Psoas muscle (tissue), 8 donors: ENCODE measurements around the gene TEX29. TPM values are rescaled to one million over a fixed set of nuclear protein-coding genes. Genes with fewer than 3 reads are reported as not detected.

Experiments used
- ATAC-seq, 4 donors: fragments of 200-7000 bp; cut with Tn5 transposase; one replicate each; pipeline ENCODE4 v1.9.1; 2020; ENCODE audit warnings: moderate library complexity in 3 of 4, mild to moderate bottlenecking in 2 of 4
- DNase-seq, 2 donors: peaks; one replicate each; pipeline ENCODE4 v3.0.0-alpha.2; 2020
- H3K27ac ChIP-seq: fragments of 200-600 bp; one replicate; pipeline ENCODE4 v1.8.0; 2022
- H3K27me3 ChIP-seq, 3 donors: fragments of 200-600 bp in 1 of 3; one replicate each; pipeline versions ENCODE4 v1.6.1 to v1.8.0; 2013 to 2022; ENCODE audit warnings: low read length in 2 of 3, mild to moderate bottlenecking in 2 of 3, moderate library complexity in 1 of 3; ENCODE audit not compliant: insufficient read depth in 3 of 3
- H3K36me3 ChIP-seq, 2 donors: fragments of 200-600 bp in 1 of 2; one replicate each; pipeline versions ENCODE4 v1.6.1 to v1.8.0; 2013 to 2022; ENCODE audit warnings: low read depth in 1 of 2, mild to moderate bottlenecking in 1 of 2, moderate library complexity in 1 of 2; ENCODE audit not compliant: insufficient read depth in 1 of 2
- H3K4me1 ChIP-seq: fragments of 200-600 bp; one replicate; pipeline ENCODE4 v1.8.0; 2022
- H3K4me3 ChIP-seq: fragments of 200-600 bp; one replicate; pipeline ENCODE4 v1.8.0; 2022; ENCODE audit warnings: mild to moderate bottlenecking
- H3K9me3 ChIP-seq: fragments of 200-600 bp; one replicate; pipeline ENCODE4 v1.8.0; 2022
- CTCF ChIP-seq: fragments of 200-600 bp; IDR thresholded peaks from one replicate; pipeline ENCODE4 v1.8.0; 2022; ENCODE audit warnings: antibody characterized with exemption
- WGBS, 3 donors: extraction: QIAGEN DNeasy Blood & Tissue Kit; methylation state at CpG; one replicate each; pipeline versions ENCODE4 v1.1.6 to v1.1.7; 2013; 5-methylcytosine and 5-hydroxymethylcytosine counted together
- intact Hi-C, 2 donors: fragments of 100-400 bp; cut with DNase I; formaldehyde crosslinking; loops; one replicate each; pipeline versions ENCODE4 v1.11.0 to v1.14.2; 2022
- polyA plus RNA-seq, 3 donors: library from polyadenylated mRNA; stranded (reverse); fragments of 200-250 nt; gene quantifications; one replicate each; pipeline ENCODE4 v1.2.3, GENCODE V29; 2013
- total RNA-seq, 4 donors: library from RNA; stranded (reverse); fragmentation: NEBNext Ultra II Directional in 2 of 4; extraction: Animal tissue kit (Norgen Biotek cat#: 25700) in 2 of 4; gene quantifications; one replicate each; pipeline versions ENCODE4 v1.2.1 to v1.2.4, GENCODE V29; 2021 to 2023
- donor health status: healthy with polysubstance abuse.
- donor health status: DM: no; HTN: no; CAD: no; lungs with moderate emphysema.
- donor health status: Bipolar disorder and iron deficiency.
- donor health status: healthy.
- donor health status: DM: yes; HTN: yes; CAD: no.
- donor health status: DM: no; HTN: no; CAD: no.
- donor health status: DM: no; HTN: no; CAD: no.
- donor health status: DM: yes; HTN: yes; CAD: no.

Gene TEX29
- total and polyA plus RNA-seq, 7 donors = 0.14 to 1.2 (median 0.38) TPM; not detected in 2

- TF ChIP-seq CTCF = no peak
- Histone ChIP-seq H3K4me3 (no peak overlapping the region), H3K27me3 (no peaks in the 10 kb centered on the region), H3K9me3 (no peaks in the 10 kb centered on the region), H3K27ac (peak overlapping the region; percentile 88), H3K36me3 (peaks cover 1 to 76% of the 10 kb centered on the region in 2 donors), H3K4me1 (peaks cover 54% of the 10 kb centered on the region)
- 75 to 85% (median 78%) methylated on average over 12 of the region's 12 CpGs for WGBS, 3 donors
- ATAC-seq (no peak), DNase-seq (no peak)
- intact Hi-C loops = no loop called here
These were observed 39.5 kb upstream of the TEX29 start for GRCh38 chr13:111280681-111281585.

- Histone ChIP-seq H3K27me3 (no peaks in the 10 kb centered on the region), H3K9me3 (no peaks in the 10 kb centered on the region), H3K36me3 (peaks cover 0 to 76% of the 10 kb centered on the region in 2 donors), H3K4me3 (no peak overlapping the region), H3K27ac (peak overlapping the region; percentile 88), H3K4me1 (peaks cover 54% of the 10 kb centered on the region)
- intact Hi-C loops = no loop called here
- TF ChIP-seq CTCF = no peak
- WGBS, 3 donors = 20 to 26% (median 21%) methylated on average over 10 of the region's 10 CpGs
- DNase-seq (no peak), ATAC-seq (peak; percentile 23 to 62 (median 47))
These were observed 38.6 kb upstream of the TEX29 start for GRCh38 chr13:111281751-111282311.

- no peak for ATAC-seq
These were observed 38.0 kb upstream of the TEX29 start for GRCh38 chr13:111282425-111282824.

GRCh38 chr13:111282997-111283396 lies 37.4 kb upstream of the TEX29 start:
- H3K4me3 ChIP-seq = no peak overlapping the region
- no peaks in the 10 kb centered on the region for H3K9me3 ChIP-seq
- ATAC-seq (peak in 1 of 4 donors; percentile 39), DNase-seq (no peak)
- no peaks in the 10 kb centered on the region for H3K27me3 ChIP-seq
- 89 to 93% (median 93%) methylated on average over 21 to 23 of the region's 23 CpGs for WGBS, 3 donors
- H3K4me1 ChIP-seq = peaks cover 45% of the 10 kb centered on the region
- H3K36me3 ChIP-seq = peaks cover 0 to 76% of the 10 kb centered on the region in 2 donors
- peak overlapping the region; percentile 88 for H3K27ac ChIP-seq
- intact Hi-C loops = no loop called here
- TF ChIP-seq CTCF = no peak

More at GRCh38 chr13:111282425-111282824, 38.0 kb upstream of the TEX29 start:
- no peak for TF ChIP-seq CTCF
- peaks cover 0 to 76% of the 10 kb centered on the region in 2 donors for H3K36me3 ChIP-seq
- no peaks in the 10 kb centered on the region for H3K27me3 ChIP-seq
- 43 to 51% (median 50%) methylated on average over 5 of the region's 5 CpGs for WGBS, 3 donors
- H3K4me3 ChIP-seq = no peak overlapping the region
- DNase-seq = no peak
- H3K9me3 ChIP-seq = no peaks in the 10 kb centered on the region
- H3K4me1 ChIP-seq = peaks cover 51% of the 10 kb centered on the region
- peak overlapping the region; percentile 88 for H3K27ac ChIP-seq
- intact Hi-C loops = no loop called here
